Activated CD8-positive, alpha-beta T cell treated with anti-CD3 and anti-CD28 coated beads, Interleukin-2, amount 10 ng/mL, durations not matched to agents 7 days and 5 days (primary cell): ENCODE data around the gene DDX54. TPM values are rescaled to one million over a fixed set of nuclear protein-coding genes. Genes with fewer than 3 reads are reported as not detected.

Source experiments
- ATAC-seq: fragments of 150-1000 bp; cut with Tn5 transposase; one replicate; pipeline ENCODE4 v1.10.0; 2021; ENCODE audit warnings: moderate library complexity
- CTCF ChIA-PET: fragments of 350-600 bp; sonication (Branson Sonifier 250); formaldehyde crosslinking; loops from one replicate; lab custom pipeline; 2021; ENCODE audit warnings: antibody characterized with exemption; lab: Charles Lee
- POLR2A ChIA-PET: fragments of 350-600 bp; sonication (Branson Sonifier 250); formaldehyde crosslinking; loops from one replicate; lab custom pipeline; 2021; ENCODE audit warnings: antibody characterized with exemption; lab: Charles Lee
- DNase-seq: peaks from one replicate; pipeline ENCODE4 v3.0.0-alpha.2; 2020
- H3K27ac Mint-ChIP-seq: one replicate; pipeline ENCODE4 v1.8.0; 2021; ENCODE audit warnings: mild to moderate bottlenecking, mixed read lengths
- H3K27me3 Mint-ChIP-seq: one replicate; pipeline ENCODE4 v1.8.0; 2021; ENCODE audit warnings: low read depth, mixed read lengths
- H3K36me3 Mint-ChIP-seq: one replicate; pipeline ENCODE4 v1.8.0; 2021; ENCODE audit warnings: low read depth, mixed read lengths
- H3K4me1 Mint-ChIP-seq: one replicate; pipeline ENCODE4 v1.8.0; 2021; ENCODE audit warnings: low read depth, mixed read lengths
- H3K4me3 Mint-ChIP-seq: one replicate; pipeline ENCODE4 v1.8.0; 2021; ENCODE audit warnings: mild to moderate bottlenecking, mixed read lengths
- H3K9me3 Mint-ChIP-seq: one replicate; pipeline ENCODE4 v1.8.0; 2022; ENCODE audit warnings: mixed read lengths; ENCODE audit not compliant: insufficient read depth
- total RNA-seq, 2 experiments: library from RNA; stranded (reverse); gene quantifications; one replicate each; pipeline ENCODE4 v1.2.3, GENCODE V29; 2021

The DDX54 gene
- total RNA-seq, 2 experiments from 2014 or later: 79.4 to 82.0 TPM

GRCh38 chr12:113136128-113136989 lies 48.9 kb downstream of the DDX54 start:
- Mint-ChIP-seq H3K27ac (peak overlapping the region; percentile 76), H3K9me3 (no peaks in the 10 kb centered on the region), H3K27me3 (peaks cover 5% of the 10 kb centered on the region), H3K36me3 (no peaks in the 10 kb centered on the region), H3K4me1 (peaks cover 16% of the 10 kb centered on the region), H3K4me3 (peak overlapping the region; percentile 79)
- POLR2A ChIA-PET: no interaction called here
- CTCF ChIA-PET: interaction anchor here (1.1 to 4.3 kb wide), 8 partner anchors 16 to 152 kb away, joined by 3 to 27 read pairs (median 4); no protein-coding TSS in a partner anchor
- ATAC-seq (peak; percentile 66), DNase-seq (peak; percentile 75)

- peak within 1 kb of the TSS; percentile 79 for H3K4me3 Mint-ChIP-seq
- peak; percentile 80 for DNase-seq
- POLR2A ChIA-PET: interaction anchor here (1.0 kb wide), 1 partner anchor 26 kb away, joined by 3 read pairs; no protein-coding TSS in a partner anchor
- CTCF ChIA-PET: interaction anchor here (1.0 to 4.3 kb wide), 12 partner anchors 15 to 151 kb away, joined by 3 to 27 read pairs (median 4); no protein-coding TSS in a partner anchor
- H3K27me3 Mint-ChIP-seq: peaks cover 5% of the 10 kb centered on the region
- no peaks in the 10 kb centered on the region for H3K36me3 Mint-ChIP-seq
- ATAC-seq: peak; percentile 93
- H3K4me1 Mint-ChIP-seq: peaks cover 16% of the 10 kb centered on the region
- no peaks in the 10 kb centered on the region for H3K9me3 Mint-ChIP-seq
- H3K27ac Mint-ChIP-seq: peak within 1 kb of the TSS; percentile 76
Observed at GRCh38 chr12:113135178-113136127, 49.8 kb downstream of the DDX54 start, which contains the start of gene RASAL1. TSS of gene RASAL1 (minus strand) at chr12:113135761. CDS start at chr12:113135462, 299 bp downstream.

GRCh38 chr12:113134521-113134951 lies 50.7 kb downstream of the DDX54 start:
- Mint-ChIP-seq H3K4me1 (peaks cover 16% of the 10 kb centered on the region), H3K4me3 (peak overlapping the region; percentile 31), H3K36me3 (no peaks in the 10 kb centered on the region), H3K9me3 (no peaks in the 10 kb centered on the region), H3K27ac (no peak overlapping the region), H3K27me3 (peaks cover 5% of the 10 kb centered on the region)
- CTCF ChIA-PET: interaction anchor here (0.9 to 4.3 kb wide), 9 partner anchors 14 to 150 kb away, joined by 3 to 27 read pairs (median 5); no protein-coding TSS in a partner anchor
- no peak for DNase-seq
- POLR2A ChIA-PET: interaction anchor here (1.0 to 1.5 kb wide), 3 partner anchors 17 to 45 kb away, joined by 3 read pairs; no protein-coding TSS in a partner anchor
- no peak for ATAC-seq

DNA sequence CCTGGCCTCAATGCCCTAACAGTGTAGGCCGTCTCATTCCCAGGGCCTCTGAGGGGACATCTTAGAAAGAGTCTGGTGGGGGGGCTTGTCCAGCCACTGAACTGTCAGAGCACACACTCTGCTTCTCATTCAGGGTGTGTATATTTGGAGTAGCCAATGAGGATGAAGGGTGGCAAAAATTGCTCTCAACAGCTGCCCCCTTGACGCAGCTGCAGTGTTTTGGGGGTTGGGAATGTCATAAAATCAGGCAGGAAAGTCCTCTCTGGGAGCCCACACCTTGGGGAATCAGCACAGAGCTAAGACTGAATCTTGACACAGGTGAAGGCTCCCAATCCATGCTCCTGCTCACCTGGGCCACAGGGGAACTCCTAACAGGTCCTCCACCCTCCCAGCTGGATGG lies 51.2 kb downstream of the DDX54 start:
- Mint-ChIP-seq H3K36me3 (no peaks in the 10 kb centered on the region), H3K27me3 (peaks cover 5% of the 10 kb centered on the region), H3K4me1 (peaks cover 16% of the 10 kb centered on the region), H3K4me3 (no peak overlapping the region), H3K9me3 (no peaks in the 10 kb centered on the region), H3K27ac (no peak overlapping the region)
- DNase-seq: no peak
- no peak for ATAC-seq
- CTCF ChIA-PET: interaction anchor here (0.9 to 4.3 kb wide), 4 partner anchors 19 to 141 kb away, joined by 4 to 27 read pairs (median 12); no protein-coding TSS in a partner anchor
- POLR2A ChIA-PET: interaction anchor here (1.2 to 1.5 kb wide), 2 partner anchors 18 to 44 kb away, joined by 3 read pairs; no protein-coding TSS in a partner anchor

DNA sequence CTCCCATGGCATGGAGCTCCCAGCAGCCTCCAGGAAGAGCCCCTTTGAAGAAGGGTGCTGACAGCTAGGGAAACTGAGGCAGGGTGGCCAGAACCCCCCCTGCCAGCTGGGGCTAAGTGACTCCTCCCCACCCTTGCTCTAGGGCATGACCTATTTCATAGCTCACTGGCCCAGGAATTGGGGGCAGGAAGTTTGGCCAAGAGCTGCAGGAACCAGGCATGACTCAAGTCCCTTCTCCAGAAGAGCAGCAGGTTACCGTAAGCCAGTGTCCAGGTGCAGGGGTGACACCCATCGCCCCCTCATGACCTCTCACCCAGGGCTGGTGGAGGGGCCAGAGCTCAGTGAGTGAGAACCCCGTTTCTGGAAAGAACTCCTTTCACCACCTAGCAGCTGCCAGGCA lies 51.6 kb downstream of the DDX54 start:
- CTCF ChIA-PET: interaction anchor here (1.4 to 4.3 kb wide), 3 partner anchors 19 to 141 kb away, joined by 4 to 27 read pairs (median 20); no protein-coding TSS in a partner anchor
- POLR2A ChIA-PET: interaction anchor here (1.2 to 1.5 kb wide), 2 partner anchors 18 to 44 kb away, joined by 3 read pairs; no protein-coding TSS in a partner anchor
- no peak overlapping the region for H3K27ac Mint-ChIP-seq
- ATAC-seq (no peak), DNase-seq (no peak)
- H3K36me3 Mint-ChIP-seq: no peaks in the 10 kb centered on the region
- peaks cover 7% of the 10 kb centered on the region for H3K27me3 Mint-ChIP-seq
- H3K9me3 Mint-ChIP-seq: no peaks in the 10 kb centered on the region
- peaks cover 16% of the 10 kb centered on the region for H3K4me1 Mint-ChIP-seq
- no peak overlapping the region for H3K4me3 Mint-ChIP-seq

DNA sequence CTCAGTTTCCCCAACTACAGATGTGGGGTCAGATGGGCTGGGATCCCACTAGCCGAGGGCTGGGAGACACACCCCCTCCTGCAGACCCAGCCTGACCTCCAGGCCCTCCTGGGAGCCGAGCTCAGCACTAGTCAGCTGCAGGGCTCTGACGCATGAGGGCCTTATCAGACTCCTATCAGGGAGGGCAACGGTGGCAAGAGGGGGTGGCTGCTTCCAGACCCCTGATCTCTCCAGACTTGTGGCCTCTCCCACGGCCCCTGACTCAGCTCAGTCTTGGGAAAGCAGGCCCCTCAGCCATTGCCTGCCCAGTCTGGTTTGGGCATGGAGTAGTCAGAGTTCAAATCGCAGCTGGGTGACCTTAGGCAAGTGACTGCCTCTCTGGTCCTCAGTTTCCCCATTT lies 52.2 kb downstream of the DDX54 start:
- Mint-ChIP-seq H3K27me3 (peaks cover 11% of the 10 kb centered on the region), H3K27ac (no peak overlapping the region), H3K4me3 (no peak overlapping the region), H3K4me1 (peaks cover 16% of the 10 kb centered on the region), H3K36me3 (no peaks in the 10 kb centered on the region), H3K9me3 (no peaks in the 10 kb centered on the region)
- ChIA-PET CTCF (no interaction called here), POLR2A (interaction anchor here (1.5 kb wide), 1 partner anchor 19 kb away, joined by 3 read pairs; no protein-coding TSS in a partner anchor)
- ATAC-seq (no peak), DNase-seq (no peak)

- DNase-seq (no peak), ATAC-seq (no peak)
- Mint-ChIP-seq H3K9me3 (no peaks in the 10 kb centered on the region), H3K4me3 (no peak overlapping the region), H3K27ac (no peak overlapping the region), H3K27me3 (peaks cover 11% of the 10 kb centered on the region), H3K36me3 (no peaks in the 10 kb centered on the region), H3K4me1 (peaks cover 11% of the 10 kb centered on the region)
- ChIA-PET CTCF (no interaction called here), POLR2A (no interaction called here)
Observed at GRCh38 chr12:113131556-113131955, 53.7 kb downstream of the DDX54 start.

DNA sequence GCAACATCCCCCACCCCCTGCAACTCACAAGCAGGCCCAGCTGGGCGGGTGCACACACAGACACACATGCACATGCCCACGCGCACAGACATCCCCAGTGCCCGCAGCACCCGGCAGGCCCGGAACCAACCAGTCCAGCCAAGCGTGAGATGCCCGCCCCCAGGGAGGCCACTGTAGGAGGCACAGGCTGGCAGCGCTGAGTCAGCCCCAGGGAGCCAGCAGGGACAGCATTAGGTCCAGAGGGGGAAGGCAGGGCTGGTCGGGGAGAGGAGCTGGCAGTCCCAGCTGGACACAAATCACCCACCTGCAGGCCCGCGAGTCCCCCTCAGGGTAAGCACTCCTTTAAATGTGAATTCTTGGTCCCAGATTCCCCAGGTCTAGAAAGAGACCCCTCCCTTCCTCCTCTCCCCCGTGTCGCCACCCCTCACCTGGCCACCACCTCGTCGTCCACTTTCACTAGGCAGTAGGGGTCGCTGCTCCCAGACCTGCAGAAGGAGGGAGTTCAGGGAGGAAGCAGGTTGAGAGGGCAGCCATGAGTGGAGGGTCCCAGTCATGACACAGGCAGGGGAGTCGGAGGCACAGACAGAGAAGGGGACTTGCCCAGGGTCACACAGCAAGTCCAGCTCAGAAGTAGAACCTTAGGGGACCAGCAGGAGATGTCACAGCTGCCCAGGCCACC lies 54.7 kb downstream of the DDX54 start:
- ATAC-seq (peak; percentile 10), DNase-seq (no peak)
- H3K27me3 Mint-ChIP-seq: peaks cover 8% of the 10 kb centered on the region
- no peak overlapping the region for H3K4me3 Mint-ChIP-seq
- no peaks in the 10 kb centered on the region for H3K36me3 Mint-ChIP-seq
- ChIA-PET CTCF (no interaction called here), POLR2A (no interaction called here)
- no peak overlapping the region for H3K27ac Mint-ChIP-seq
- no peaks in the 10 kb centered on the region for H3K9me3 Mint-ChIP-seq
- peaks cover 3% of the 10 kb centered on the region for H3K4me1 Mint-ChIP-seq

- Mint-ChIP-seq H3K27ac (no peak overlapping the region), H3K27me3 (peaks cover 8% of the 10 kb centered on the region), H3K4me3 (no peak overlapping the region), H3K4me1 (peaks cover 1% of the 10 kb centered on the region), H3K9me3 (no peaks in the 10 kb centered on the region), H3K36me3 (no peaks in the 10 kb centered on the region)
- ChIA-PET CTCF (no interaction called here), POLR2A (no interaction called here)
- ATAC-seq (no peak), DNase-seq (no peak)
Observed at GRCh38 chr12:113129664-113130456, 55.4 kb downstream of the DDX54 start.
